Rectal smooth muscle tissue (tissue), 1 donor: ENCODE results near the gene SLC35B1.
"Not testable (repeated sequence)": the region's sequence is repeated elsewhere in the genome, so short reads cannot be mapped to it uniquely, and the experiment has no call there.

Source experiments
- H3K27ac ChIP-seq: one replicate; pipeline ENCODE4 v1.7.0; 2013; ENCODE audit warnings: low read depth, low read length, inconsistent platforms
- H3K27me3 ChIP-seq: one replicate; pipeline ENCODE4 v1.7.0; 2013; ENCODE audit warnings: low read length; ENCODE audit not compliant: control insufficient read depth, insufficient read depth
- H3K36me3 ChIP-seq: one replicate; pipeline ENCODE4 v1.7.0; 2013; ENCODE audit warnings: low read length; ENCODE audit not compliant: control insufficient read depth, insufficient read depth
- H3K4me1 ChIP-seq: one replicate; pipeline ENCODE4 v1.7.0; 2013; ENCODE audit warnings: low read length; ENCODE audit not compliant: control insufficient read depth, insufficient read depth
- H3K4me3 ChIP-seq: one replicate; pipeline ENCODE4 v1.7.0; 2013; ENCODE audit warnings: low read length
- H3K9ac ChIP-seq: one replicate; pipeline ENCODE4 v1.7.0; 2013; ENCODE audit warnings: low read length

SLC35B1 gene

DNA sequence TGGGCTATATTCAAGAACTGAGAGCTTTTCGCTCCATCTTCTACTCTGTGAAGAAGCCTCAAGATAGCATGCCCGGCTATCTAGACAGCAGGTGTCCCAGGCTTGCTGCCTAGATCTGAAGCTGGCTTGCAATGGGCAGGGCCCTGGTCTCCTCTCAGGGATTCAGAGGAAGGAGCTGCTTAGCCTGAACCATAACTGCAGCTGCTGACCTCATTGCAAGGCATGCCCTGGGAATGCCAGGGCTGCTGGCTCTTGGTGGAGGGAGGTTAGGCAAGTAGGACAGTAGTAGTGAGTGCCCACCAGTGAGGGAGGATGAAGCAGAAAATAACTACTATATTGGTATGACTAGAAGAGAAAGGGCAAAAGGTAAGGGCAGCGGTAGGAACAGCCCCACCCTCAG lies 21.3 kb upstream of the SLC35B1 start:
- Histone ChIP-seq H3K36me3 (no peaks in the 10 kb centered on the region), H3K27me3 (no peaks in the 10 kb centered on the region), H3K4me3 (no peak overlapping the region), H3K4me1 (peaks cover 46% of the 10 kb centered on the region), H3K27ac (peak overlapping the region; percentile 77), H3K9ac (no peak overlapping the region)

DNA sequence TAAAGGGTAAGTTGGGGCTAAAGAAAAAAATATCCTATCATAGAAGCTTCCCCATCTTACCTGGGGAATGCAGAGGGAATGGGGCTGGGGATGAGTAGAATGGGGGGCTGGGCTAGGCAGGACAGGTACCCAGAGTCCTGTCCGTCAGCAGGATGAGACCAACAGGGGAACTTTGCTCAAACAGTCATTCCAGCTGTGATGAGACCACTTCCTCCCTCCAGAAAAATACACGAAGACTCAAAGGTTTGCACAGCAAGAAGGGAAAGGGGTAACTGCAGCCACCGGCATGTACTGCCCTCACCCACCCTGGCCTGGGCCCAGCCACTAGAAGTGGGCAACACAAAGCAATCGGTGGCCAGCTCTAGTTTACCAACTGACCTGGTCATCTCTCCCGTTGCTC lies 20.7 kb upstream of the SLC35B1 start:
- Histone ChIP-seq H3K36me3 (no peaks in the 10 kb centered on the region), H3K27me3 (no peaks in the 10 kb centered on the region), H3K4me1 (peaks cover 53% of the 10 kb centered on the region), H3K27ac (peak overlapping the region; percentile 77), H3K4me3 (no peak overlapping the region), H3K9ac (no peak overlapping the region)

DNA sequence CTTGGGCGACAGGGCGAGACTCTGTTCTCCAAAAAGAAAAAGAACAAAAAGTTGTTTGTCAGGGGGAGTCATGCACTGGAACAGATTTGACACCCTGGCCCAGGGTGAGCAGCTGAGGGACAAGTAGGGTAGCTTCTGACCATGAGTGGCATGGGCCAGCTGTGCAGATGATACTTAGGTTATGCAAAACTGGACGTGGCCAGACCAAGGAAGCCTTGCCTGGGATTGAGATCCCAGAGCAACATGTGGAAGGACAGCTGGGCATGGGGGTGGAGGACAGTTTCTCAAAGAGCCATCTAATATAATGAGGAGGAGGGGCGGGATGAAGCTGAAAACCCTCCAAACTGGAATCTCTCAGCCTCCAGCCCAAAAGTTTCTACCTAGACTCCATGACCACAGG lies 19.6 kb upstream of the SLC35B1 start:
- Histone ChIP-seq H3K27ac (peak overlapping the region; percentile 27), H3K36me3 (no peaks in the 10 kb centered on the region), H3K4me1 (peaks cover 61% of the 10 kb centered on the region), H3K9ac (no peak overlapping the region), H3K27me3 (no peaks in the 10 kb centered on the region), H3K4me3 (no peak overlapping the region)

DNA sequence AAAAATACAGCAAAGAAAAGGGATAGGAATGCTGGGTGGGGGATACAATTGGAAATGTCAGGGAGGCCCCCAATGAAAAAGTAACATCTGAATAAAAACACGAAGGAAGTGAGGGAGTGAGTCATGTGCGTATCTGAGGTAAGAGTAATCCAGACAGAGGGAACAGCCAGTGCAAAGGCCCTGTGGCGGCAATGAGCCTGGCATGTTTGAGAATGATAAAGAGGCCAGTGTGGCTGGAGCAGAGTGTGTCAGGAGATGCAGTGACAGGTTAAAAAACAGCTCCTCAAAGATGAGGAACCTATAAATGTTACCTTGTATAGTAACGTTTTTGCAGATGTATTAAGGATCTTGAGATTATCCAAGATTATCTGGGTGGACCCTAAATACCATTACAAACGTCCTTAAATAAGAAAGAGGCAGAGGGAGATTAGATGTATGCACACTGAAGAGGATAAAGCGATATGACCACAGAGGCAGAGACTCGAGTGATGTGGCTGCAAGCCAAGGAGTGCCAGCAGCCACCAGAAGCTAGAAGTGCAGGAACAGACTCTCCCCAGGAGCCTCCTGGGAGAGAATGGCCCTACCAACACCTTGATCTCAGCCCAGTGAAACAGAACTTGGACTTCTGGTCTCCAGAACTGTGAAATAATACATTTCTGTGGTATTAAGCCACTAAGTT lies 17.8 kb upstream of the SLC35B1 start:
- Histone ChIP-seq H3K9ac (no peak overlapping the region), H3K4me1 (peaks cover 57% of the 10 kb centered on the region), H3K4me3 (no peak overlapping the region), H3K36me3 (peaks cover 4% of the 10 kb centered on the region), H3K27me3 (no peaks in the 10 kb centered on the region), H3K27ac (peak overlapping the region; percentile 65)

DNA sequence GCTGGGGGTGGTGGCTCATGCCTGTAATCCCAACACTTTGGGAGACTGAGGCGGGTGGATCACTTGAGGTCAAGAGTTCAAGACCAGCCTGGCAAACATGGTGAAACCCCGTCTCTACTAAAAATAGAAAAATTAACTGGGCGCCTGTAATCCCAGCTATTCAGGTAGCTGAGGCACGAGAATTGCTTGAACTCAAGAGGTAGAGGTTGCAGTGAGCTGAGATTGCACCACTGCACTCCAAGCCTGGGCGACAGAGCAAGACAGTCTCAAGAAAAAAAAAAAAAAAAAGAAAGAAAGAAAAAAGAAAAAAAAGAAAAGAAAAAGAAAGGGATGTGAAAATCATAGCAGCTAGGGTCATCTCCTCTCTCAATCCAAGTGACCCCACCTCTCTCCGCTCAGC lies 16.8 kb upstream of the SLC35B1 start:
- Histone ChIP-seq H3K27ac (peak overlapping the region; percentile 84), H3K4me1 (peaks cover 46% of the 10 kb centered on the region), H3K36me3 (peaks cover 13% of the 10 kb centered on the region)
- not testable (repeated sequence) for H3K27me3 ChIP-seq, H3K9ac ChIP-seq, H3K4me3 ChIP-seq

DNA sequence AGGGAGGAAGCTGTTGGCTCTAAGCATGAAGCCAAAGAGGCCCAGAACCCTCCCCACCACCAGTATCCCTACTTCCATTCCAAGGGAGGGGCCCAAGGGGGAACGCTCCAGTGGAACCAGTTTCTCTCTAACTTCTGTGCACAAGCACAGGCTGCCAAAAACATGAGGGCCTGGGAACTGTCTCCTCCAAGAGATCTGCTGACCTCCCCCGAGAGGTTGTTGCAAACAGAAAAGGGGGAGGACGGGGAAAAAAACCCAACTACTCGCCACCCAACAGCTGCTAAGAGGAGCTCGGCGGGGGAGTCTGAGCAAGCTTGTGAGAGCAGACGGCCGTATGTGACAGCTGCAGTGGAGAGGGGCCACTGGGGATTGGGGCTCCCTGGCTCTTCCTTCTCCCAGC lies 15.7 kb upstream of the SLC35B1 start:
- H3K4me3 ChIP-seq, result peak overlapping the region; percentile 23

DNA sequence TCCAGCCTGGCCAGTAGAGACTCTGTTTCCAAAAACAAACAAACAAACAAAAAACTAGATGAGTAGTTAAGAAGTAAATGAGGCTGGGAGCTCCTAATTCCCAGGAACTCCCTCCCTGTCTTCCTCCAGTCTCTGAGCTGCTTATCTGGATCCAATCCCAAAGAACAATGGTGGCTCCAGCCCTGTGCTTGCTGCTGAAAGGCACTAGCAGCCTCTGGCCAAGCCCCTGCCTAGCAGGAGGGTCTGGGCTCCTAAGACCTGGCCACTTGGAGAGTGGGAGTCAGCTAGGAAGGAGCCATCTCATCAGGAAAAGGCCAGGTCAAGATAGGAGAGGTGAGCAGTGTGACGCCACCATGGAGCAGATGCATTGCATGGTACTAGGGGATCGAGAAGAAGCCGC lies 14.3 kb upstream of the SLC35B1 start:
- Histone ChIP-seq H3K4me3 (no peak overlapping the region), H3K4me1 (peaks cover 32% of the 10 kb centered on the region), H3K36me3 (peaks cover 24% of the 10 kb centered on the region), H3K27me3 (no peaks in the 10 kb centered on the region), H3K9ac (peak overlapping the region; percentile 4), H3K27ac (peak overlapping the region; percentile 84)

More for the DNA sequence above, 15.7 kb upstream of the SLC35B1 start:
- Histone ChIP-seq H3K27ac (peak overlapping the region; percentile 84), H3K27me3 (no peaks in the 10 kb centered on the region), H3K36me3 (peaks cover 16% of the 10 kb centered on the region), H3K4me1 (peaks cover 36% of the 10 kb centered on the region), H3K9ac (no peak overlapping the region)

DNA sequence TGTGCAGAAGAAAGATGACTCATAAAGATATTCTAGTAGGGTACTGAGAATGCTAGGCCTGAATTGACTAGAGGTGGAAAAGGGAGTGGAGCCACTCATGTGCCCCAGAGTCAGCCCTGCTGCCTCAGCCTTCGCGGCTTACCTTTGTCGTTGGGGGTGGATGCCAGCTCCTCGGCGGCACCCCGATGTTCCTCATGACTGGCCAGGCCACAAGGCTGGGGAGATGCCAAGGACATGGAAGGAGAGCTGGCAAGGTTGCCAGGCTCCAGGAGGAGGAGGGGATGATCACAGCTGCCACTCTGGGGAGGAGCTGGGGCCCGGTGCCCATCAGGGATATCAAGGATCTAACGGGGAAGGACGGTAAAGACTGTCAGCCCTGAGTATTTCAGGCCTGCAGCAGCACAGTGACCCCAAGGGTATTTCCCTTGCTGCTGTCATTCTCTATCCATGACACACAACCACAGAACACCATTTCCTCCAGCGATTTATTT lies 9.7 kb upstream of the SLC35B1 start:
- H3K9ac ChIP-seq, result no peak overlapping the region
- no peaks in the 10 kb centered on the region for H3K27me3 ChIP-seq
- no peak overlapping the region for H3K4me3 ChIP-seq
- H3K36me3 ChIP-seq, result peaks cover 40% of the 10 kb centered on the region
- peaks cover 7% of the 10 kb centered on the region for H3K4me1 ChIP-seq
- H3K27ac ChIP-seq, result no peak overlapping the region

DNA sequence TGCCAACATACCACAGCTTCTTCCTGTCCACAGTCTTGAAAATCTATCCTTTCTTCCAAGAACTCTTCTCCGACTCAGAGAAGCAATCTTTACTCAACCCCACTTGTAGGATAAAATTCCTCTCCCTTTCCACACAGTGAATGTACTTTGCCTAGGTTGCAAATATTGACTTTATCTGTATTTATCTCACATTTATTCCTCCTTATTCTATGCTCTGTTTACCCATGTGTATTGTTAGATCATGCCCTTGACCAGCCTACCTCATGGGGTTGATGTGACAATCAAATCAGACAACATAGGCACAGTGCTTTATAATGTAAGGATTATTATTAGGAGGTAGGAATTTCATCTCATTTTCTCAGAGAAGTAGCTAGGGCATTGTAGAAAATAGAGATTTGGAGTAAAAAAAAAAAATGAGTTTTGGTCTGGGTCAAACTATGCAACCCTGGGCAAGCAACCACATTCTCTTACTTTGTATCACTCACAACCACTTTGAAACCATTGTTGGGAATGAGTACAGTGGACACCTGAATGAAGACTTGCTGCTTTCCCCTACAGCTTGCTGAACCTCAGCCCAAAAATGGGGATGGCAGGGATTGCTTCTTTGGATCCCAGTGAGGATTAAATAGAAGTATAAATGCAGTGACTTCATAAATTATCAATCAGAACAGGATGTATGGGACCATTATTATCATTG lies 9.1 kb upstream of the SLC35B1 start:
- Histone ChIP-seq H3K36me3 (peaks cover 39% of the 10 kb centered on the region), H3K27me3 (no peaks in the 10 kb centered on the region), H3K4me1 (peaks cover under 1% of the 10 kb centered on the region), H3K9ac (no peak overlapping the region), H3K4me3 (no peak overlapping the region), H3K27ac (no peak overlapping the region)

DNA sequence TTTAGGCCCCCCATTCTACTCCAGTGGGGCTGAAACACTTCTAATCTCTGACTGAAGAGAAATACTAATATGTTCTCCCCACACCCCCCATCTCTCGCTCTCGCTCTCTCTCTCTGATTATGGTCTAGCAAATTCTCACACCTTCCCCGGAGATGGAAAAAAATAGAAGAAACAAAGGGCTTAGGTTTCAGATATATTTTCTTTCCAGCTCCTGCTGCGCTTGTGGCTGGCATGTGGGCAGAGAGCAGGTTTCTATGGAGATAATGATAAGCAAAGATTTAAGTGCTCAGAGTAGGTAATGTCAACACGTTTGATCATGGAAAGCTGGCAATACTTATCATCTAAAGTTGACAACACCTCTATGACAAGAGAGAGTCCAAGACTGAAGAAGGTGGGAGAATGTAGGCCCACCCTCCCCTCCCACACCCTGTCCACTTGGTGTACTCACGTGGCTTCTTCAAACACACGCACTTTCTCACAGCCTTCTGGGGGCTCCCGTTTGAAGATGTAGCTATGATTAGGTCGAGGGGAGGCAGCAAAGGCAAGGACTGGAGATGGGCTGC lies 8.0 kb upstream of the SLC35B1 start:
- no peaks in the 10 kb centered on the region for H3K4me1 ChIP-seq
- H3K4me3 ChIP-seq, result no peak overlapping the region
- peaks cover 47% of the 10 kb centered on the region for H3K36me3 ChIP-seq
- H3K27ac ChIP-seq, result no peak overlapping the region
- no peak overlapping the region for H3K9ac ChIP-seq
- H3K27me3 ChIP-seq, result no peaks in the 10 kb centered on the region

DNA sequence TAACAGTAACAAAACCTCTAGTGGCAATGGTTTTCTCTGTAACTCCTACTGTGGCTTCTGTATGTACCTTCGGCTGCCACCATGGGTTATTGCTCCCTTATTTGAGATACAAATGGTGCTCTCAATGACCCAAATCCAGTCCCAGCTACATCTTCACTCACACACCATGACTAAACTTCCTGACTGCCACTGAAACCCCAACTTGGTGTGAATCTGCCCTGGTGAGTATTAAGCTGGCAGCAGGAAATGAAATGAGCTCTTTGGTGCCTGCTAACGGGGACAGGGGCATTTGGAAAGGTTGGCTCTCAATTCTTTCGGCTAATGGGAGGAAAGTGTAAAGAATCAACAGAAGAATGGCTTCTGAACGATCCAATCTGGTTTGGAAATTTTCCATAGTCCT lies 7.5 kb upstream of the SLC35B1 start:
- Histone ChIP-seq H3K9ac (no peak overlapping the region), H3K27ac (no peak overlapping the region), H3K36me3 (peaks cover 45% of the 10 kb centered on the region)

DNA sequence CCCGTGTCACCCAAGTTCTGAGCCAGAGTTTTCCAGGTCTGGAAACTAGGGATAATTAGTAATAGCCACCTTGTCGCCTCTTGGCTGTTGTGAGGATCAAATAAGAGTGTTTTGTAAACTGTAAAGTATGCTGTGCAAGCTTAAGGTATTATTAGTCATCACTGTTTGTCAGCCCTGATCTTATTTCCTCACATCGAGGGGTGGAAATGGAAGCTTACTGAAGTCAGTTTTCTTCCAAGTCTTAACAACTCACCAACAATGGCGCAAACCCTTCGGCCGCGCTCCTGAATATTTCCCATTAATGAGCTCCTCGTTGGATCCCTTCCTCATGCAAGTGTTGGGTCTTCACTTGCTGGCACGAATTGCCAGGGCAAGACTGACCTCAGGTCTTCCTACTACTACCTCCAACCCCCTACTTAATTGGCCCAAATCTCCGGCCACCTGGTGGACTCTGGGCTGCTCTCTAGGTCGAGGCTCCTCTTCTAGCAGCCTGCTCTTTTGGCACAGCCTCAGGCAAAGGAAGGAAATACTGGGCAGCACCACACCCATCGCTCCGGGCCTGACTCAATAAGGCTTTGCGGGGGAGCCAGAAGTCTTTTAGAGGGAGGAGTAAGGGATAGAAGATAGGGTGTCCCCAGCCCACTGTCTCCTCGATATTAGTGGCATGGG lies 885 bp upstream of the SLC35B1 start:
- Histone ChIP-seq H3K9ac (no peak overlapping the region), H3K27ac (peak overlapping the region; percentile 94), H3K4me3 (peak overlapping the region; percentile 48), H3K36me3 (peaks cover 28% of the 10 kb centered on the region), H3K4me1 (peaks cover 12% of the 10 kb centered on the region), H3K27me3 (no peaks in the 10 kb centered on the region)

More for the DNA sequence above, 7.5 kb upstream of the SLC35B1 start:
- H3K27me3 ChIP-seq, result no peaks in the 10 kb centered on the region
- H3K4me3 ChIP-seq, result no peak overlapping the region
- H3K4me1 ChIP-seq, result no peaks in the 10 kb centered on the region
